HG02678 (cell line): ENCODE data around the gene EFEMP2.
"Not testable (repeated sequence)": the region's sequence is repeated elsewhere in the genome, so short reads cannot be mapped to it uniquely, and the experiment has no call there.

Source experiments
- ATAC-seq: cut with Tn5 transposase; IDR thresholded peaks from one replicate; pipeline ENCODE4 v1.9.1; 2021; ENCODE audit warnings: mild to moderate bottlenecking, moderate library complexity; ENCODE audit not compliant: unreplicated experiment

EFEMP2 gene

DNA sequence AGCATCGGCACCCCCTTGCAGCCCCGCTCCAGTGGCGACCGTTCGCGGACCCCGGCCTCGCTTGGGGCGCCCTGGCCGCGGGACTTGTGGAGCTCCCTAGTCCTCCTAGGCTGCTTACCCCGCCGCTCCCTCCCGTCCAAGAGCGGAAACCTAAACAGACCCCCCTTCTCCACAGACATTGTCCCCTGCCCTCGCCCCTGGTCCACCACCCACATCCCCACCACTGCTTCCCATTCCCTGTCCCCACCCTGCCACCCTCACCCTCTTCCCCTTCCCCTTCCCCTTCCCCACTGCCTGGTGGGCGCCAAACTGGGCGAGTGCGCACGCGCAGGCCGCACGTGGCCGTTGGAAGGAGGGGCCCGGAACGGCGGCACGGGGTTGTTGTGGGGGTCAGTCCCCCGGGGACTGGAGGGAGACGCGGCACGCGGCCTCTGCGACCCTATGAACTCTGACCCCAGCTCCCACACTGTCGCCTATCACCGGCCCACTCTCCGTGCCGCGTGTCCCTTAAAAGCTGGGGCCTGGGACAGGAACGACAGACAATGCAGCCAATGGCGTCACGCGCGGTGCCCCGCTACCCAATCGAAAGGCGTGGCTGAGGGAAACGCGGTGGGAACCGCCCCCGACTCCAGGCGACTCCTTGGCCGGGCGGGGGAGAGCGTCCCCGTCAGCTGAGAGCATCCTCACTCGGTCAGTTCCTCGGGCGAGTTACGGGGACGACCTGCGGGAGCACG, 39.1 kb downstream of the EFEMP2 start, which contains the start of gene SNX32:
Gene SNX32 (plus strand): TSS at position 667 of the 734 bp plus-strand sequence. CDS start 103 bp downstream, outside the sequence.
- ATAC-seq: peak; percentile 96

DNA sequence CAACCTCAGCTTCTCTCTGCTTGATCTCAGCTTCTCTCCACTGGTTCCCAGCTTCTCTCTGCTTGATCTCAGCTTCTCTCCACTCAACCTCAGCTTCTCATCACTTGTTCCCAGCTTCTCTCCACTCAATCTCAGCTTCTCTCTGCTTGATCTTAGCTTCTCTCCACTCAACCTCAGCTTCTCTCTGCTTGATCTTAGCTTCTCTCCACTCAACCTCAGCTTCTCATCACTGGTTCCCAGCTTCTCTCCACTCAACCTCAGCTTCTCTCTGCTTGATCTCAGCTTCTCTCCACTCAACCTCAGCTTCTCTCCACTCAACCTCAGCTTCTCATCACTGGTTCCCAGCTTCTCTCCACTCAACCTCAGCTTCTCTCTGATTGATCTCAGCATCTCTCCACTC, 40.4 kb downstream of the EFEMP2 start:
- ATAC-seq: not testable (repeated sequence)

DNA sequence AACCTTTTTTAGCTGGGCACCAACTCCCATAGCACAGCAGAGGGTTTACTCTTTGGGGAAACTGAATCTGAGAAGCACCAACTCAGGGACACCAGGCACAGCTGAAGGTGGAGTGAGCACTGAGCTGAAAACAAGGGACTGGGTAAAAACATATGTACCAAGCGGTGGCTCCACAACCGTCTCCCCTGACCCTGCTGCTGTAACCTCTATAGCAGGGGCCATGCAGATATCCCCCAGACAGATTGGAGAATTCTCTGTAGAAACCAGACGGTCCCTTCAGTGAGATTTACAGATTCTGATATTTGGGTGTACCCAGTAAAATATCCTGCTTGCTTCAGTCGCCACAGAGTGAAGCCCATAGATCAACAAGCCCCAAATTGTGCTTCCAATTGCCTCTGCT, 43.1 kb downstream of the EFEMP2 start:
- ATAC-seq: no peak

DNA sequence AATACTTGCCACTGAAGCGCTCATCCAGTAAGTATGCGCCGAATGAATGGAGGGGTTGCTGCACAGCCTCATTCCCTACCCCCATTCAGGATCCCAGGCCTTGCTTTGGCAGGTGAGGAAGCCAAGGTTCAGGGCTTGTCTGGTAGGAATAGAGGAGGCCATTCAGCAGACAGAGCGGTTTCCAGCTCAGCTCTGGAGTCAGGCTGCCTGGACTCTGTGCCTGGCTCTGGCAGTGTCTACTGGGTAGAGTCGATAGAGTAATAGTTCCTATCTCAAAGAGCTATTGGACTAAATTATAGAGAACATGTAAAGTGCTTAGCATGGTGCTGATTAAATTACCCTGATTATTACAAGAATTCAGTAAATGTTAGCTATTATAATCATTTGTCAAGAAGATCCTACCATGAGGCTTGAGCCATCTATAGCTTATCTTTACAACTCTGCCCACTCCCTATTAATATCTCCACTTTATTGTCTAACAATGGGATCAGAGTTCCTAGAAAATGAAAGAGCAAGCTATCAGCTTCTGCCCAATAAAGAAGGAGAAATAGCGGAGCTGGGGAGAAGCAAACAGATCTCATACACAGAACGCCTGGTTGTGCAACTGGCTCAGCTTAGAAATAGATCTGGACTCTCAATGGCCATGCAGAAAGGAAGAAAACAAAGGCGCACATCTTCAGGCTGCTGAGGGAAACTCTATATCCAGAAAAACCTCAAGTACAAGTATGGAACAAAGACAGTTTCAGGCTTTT, 45.4 kb downstream of the EFEMP2 start:
- ATAC-seq: no peak

DNA sequence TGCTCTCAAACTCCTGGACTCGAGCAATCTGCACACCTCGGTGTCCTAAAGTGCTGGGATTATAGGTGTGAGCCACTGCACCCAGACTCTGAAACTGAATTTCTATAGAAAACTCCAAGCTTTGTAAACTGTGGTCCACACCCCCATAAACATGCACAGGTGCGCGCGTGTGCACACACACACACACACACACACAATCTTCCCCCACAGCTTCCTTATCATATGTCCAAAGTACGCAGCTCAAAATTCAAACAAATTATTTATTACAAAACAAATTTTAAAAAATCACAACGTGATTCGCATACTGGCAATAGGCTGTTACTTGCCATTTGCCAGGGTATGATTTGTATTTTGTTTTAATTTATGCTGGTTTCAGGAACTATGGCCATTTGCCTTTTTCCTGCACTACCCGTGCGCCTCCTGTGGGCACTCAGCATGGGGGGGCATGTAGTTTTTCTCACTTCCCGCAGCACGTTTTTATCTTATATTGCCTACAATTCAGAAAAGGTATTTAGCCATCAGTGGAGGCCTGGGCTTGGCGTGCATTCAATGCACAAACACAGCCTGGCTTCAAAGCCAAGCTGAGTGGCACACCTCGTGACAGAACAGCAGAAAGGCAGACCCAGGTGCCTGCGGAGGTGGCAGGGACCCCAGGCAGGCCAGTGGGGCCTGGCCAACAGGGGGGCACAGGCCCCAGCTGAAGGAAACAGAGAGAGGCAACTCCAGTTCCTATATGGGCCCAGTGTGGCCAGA, 49.6 kb downstream of the EFEMP2 start:
- ATAC-seq: no peak

DNA sequence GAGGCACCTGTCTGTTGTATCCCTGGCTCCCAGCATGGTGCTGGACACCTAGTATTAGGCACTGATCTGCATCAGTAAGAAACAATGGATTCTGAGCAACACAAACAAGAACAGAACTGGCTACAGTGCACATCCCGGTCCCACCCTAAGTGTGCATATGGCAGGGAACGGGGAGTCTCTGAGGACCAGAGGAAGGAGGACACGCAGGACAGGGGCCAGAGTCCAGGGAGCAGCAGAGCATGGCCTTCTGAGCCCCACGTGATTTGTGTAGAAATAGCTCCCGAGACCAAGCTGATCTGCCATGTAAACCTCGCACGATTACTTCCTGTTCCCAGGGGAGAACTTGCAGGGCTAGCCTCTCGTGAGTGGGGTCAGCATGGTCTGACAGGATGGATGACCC, 51.5 kb downstream of the EFEMP2 start:
- ATAC-seq: no peak

DNA sequence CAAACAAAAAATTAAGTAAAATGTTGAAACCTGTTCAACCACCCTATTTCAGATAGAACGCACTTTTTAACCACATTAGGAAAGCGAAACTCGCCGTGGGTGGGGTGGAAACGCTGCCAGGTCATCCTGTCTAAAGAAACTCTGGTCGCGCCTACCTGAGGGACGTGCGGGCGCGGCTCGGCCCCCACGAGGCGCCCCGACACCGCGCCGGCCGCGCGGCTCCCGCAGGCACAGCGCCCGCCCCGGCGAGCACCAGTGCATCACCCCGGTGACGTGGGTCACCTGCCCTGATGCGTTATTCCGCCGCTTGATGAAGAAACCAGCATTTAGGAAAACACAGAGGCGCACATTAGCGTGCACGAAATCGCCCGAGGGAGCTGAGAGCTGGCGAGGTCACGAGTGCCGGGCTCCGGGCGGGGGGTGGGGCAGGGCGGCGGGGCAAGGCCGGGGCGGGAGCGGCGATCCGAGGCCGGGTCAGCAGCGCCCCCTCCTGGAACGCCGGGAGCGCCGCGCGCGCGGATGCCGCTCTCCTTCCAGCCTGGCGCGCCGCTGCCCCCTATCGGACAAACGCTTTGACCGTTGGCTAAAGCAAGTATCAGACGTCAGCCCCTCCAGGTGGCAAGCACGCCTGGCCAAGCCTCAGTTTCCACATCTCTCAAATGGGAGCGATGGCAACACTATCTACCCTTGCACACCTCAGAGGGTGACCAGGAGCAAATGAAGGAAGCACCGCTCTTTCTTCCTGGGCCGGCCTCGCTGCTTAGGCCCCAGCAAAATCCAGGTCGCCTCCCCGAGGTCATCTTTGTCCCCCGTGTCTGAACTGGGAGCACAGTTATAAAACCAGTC, 54.5 kb downstream of the EFEMP2 start:
- peak; percentile 83 for ATAC-seq

DNA sequence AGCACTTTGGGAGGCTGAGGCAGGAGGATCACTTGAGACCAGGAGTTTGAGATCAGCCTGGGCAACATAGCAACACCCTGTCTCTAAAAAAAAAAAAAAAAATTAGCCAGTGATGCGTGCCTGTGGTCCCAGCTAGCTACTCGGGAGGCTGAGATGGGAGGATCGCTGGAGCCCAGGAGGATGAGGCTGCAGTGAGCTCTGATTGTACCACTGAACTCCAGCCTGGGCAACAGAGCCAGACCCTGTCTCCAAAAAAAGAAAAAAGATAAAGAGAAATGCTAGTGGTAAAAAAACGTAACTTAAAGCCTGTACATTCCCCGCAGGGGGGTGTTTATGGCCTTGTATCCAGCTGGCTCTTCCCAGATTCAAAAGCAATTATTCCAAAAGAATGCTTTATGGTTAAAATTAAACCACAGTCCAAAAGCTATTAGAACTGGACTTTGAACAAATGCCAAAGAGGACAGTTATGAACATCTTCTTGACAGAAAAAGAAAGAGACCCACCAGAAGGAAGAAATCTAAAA, 55.2 kb downstream of the EFEMP2 start:
- no peak for ATAC-seq

DNA sequence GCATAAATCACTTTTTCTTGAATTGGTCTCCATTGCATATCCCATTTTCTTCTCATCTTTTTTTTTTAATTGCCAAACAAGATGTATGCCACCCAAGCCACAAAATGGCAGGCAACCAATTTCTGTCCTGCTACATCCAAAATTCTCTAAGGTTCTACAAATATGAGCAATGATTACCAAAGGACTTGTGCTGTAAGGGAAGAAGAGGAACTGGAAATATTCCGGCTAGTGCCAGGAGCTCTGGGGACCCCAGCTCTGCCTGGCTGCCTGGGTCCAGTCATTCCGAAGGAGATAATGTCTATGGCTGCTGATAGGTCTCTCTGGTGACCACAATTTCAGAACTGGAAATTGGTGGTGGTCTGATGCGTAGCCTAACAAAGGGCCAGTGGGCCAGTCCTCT, 55.9 kb downstream of the EFEMP2 start:
- no peak for ATAC-seq
